SK-N-SH (cell line): ENCODE measurements around the gene ERN1. TPM values are rescaled to one million over a fixed set of nuclear protein-coding genes. Genes with fewer than 3 reads are reported as not detected.

Experiments
- CTCF ChIA-PET: fragments of 300-600, 350-600 bp; formaldehyde crosslinking; extraction: SDS; loops from one replicate; lab custom pipeline; 2021; lab: Yijun Ruan, JAX
- POLR2A ChIA-PET: fragments of 350-600 bp; sonication (Branson Sonifier 250); formaldehyde crosslinking; extraction: SDS; loops from one replicate; lab custom pipeline; 2020; ENCODE audit warnings: antibody characterized with exemption, inconsistent platforms; lab: Yijun Ruan, JAX
- DNase-seq: peaks from one replicate; pipeline ENCODE4 v3.0.0; 2012
- H2AFZ ChIP-seq: fragments of 200-600 bp; sonication (generic); 2 replicates; pipeline ENCODE4 v1.8.1; 2016; ENCODE audit warnings: antibody characterized with exemption, mild to moderate bottlenecking, low read depth
- H3F3A ChIP-seq: fragments of 200-600 bp; sonication (generic); replicated peaks from 2 replicates; pipeline ENCODE3; 2016; ENCODE audit warnings: antibody characterized with exemption, mild to moderate bottlenecking; ENCODE audit not compliant: insufficient read depth
- H3K27ac ChIP-seq, 2 experiments: fragments of 200-500 bp in 1 of 2; fragments of 200-600 bp in 1 of 2; sonication (Bioruptor generic) in 1 of 2; sonication (generic), shearing (Covaris generic) in 1 of 2; 2 replicates each; pipeline versions ENCODE4 v1.5.1 to v1.6.1; 2014 to 2016; ENCODE audit warnings: low read depth in 2 of 2, inconsistent platforms in 1 of 2, low read length in 1 of 2, mild to moderate bottlenecking in 1 of 2, mixed read lengths in 1 of 2
- H3K27me3 ChIP-seq: fragments of 200-600 bp; sonication (generic), shearing (Covaris generic); 2 replicates; pipeline ENCODE4 v1.6.1; 2016; ENCODE audit warnings: mixed run types; ENCODE audit not compliant: insufficient read depth
- H3K36me3 ChIP-seq, 2 experiments: fragments of 200-500 bp in 1 of 2; fragments of 200-600 bp in 1 of 2; sonication (Bioruptor generic) in 1 of 2; sonication (generic) in 1 of 2; replicated peaks in 1 of 2; 2 replicates each; pipeline versions ENCODE3 to v1.5.1; 2014 to 2016; ENCODE audit warnings: low read length in 1 of 2, mild to moderate bottlenecking in 1 of 2; ENCODE audit not compliant: insufficient read depth in 2 of 2, control insufficient read depth in 1 of 2
- H3K4me1 ChIP-seq, 2 experiments: fragments of 200-500 bp in 1 of 2; fragments of 200-600 bp in 1 of 2; sonication (Bioruptor generic) in 1 of 2; sonication (generic), shearing (Covaris generic) in 1 of 2; 2 replicates each; pipeline versions ENCODE4 v1.5.1 to v1.6.1; 2014 to 2016; ENCODE audit warnings: low read depth in 1 of 2, low read length in 1 of 2, mixed run types in 1 of 2; ENCODE audit not compliant: insufficient read depth in 2 of 2, control insufficient read depth in 1 of 2
- H3K4me2 ChIP-seq: fragments of 200-600 bp; sonication (generic), shearing (Covaris generic); 2 replicates; pipeline ENCODE4 v1.6.1; 2017; ENCODE audit warnings: mixed run types
- H3K4me3 ChIP-seq, 2 experiments: fragments of 200-500 bp in 1 of 2; fragments of 200-600 bp in 1 of 2; sonication (Bioruptor generic) in 1 of 2; sonication (generic), shearing (Covaris generic) in 1 of 2; 2 replicates each; pipeline versions ENCODE4 v1.5.1 to v1.8.1; 2014 to 2016; ENCODE audit warnings: low read depth in 2 of 2, inconsistent platforms in 1 of 2, low read length in 1 of 2, mild to moderate bottlenecking in 1 of 2, mixed read lengths in 1 of 2, moderate library complexity in 1 of 2
- H3K79me2 ChIP-seq: fragments of 200-600 bp; sonication (generic); 2 replicates; pipeline ENCODE4 v1.8.1; 2017; ENCODE audit warnings: mild to moderate bottlenecking; ENCODE audit not compliant: insufficient read depth
- H3K9ac ChIP-seq: fragments of 200-600 bp; sonication (generic); 2 replicates; pipeline ENCODE4 v1.6.1; 2017; ENCODE audit warnings: mixed run types
- H3K9me2 ChIP-seq: fragments of 200-600 bp; sonication (generic); 2 replicates; pipeline ENCODE4 v1.6.1; 2017; ENCODE audit warnings: mixed run types
- H3K9me3 ChIP-seq: fragments of 200-600 bp; sonication (generic); 2 replicates; pipeline ENCODE4 v1.6.1; 2017; ENCODE audit warnings: mixed run types, mild to moderate bottlenecking, moderate library complexity
- H4K20me1 ChIP-seq: fragments of 200-600 bp; sonication (generic); 2 replicates; pipeline ENCODE4 v1.6.1; 2017; ENCODE audit warnings: mild to moderate bottlenecking, mixed run types; ENCODE audit not compliant: insufficient read depth
- CHD2 ChIP-seq: fragments of 150-350 bp; IDR thresholded peaks from 2 replicates; pipeline ENCODE4 v1.6.1; 2018; ENCODE audit warnings: low read length; ENCODE audit not compliant: partially characterized antibody
- EP300 ChIP-seq, 2 experiments: IDR thresholded peaks; 2 replicates each; pipeline versions ENCODE4 v1.4.0 to v1.6.1; 2012; ENCODE audit warnings: borderline replicate concordance in 1 of 2, low read depth in 1 of 2, low read length in 1 of 2
- JUND ChIP-seq: IDR thresholded peaks from 2 replicates; pipeline ENCODE4 v1.4.0; 2012
- MXI1 ChIP-seq: IDR thresholded peaks from 2 replicates; pipeline ENCODE4 v1.6.1; 2012; ENCODE audit warnings: mild to moderate bottlenecking, low read depth, low read length, improper control_type of control experiment
- NRF1 ChIP-seq: IDR thresholded peaks from 2 replicates; pipeline ENCODE4 v1.6.1; 2012; ENCODE audit warnings: low read depth, mild to moderate bottlenecking, low read length
- SMC3 ChIP-seq: IDR thresholded peaks from 2 replicates; pipeline ENCODE4 v1.6.1; 2012; ENCODE audit warnings: low read depth, low read length, improper control_type of control experiment
- TCF12 ChIP-seq: IDR thresholded peaks from 2 replicates; pipeline ENCODE4 v1.4.0; 2012
- YY1 ChIP-seq: IDR thresholded peaks from 2 replicates; pipeline ENCODE4 v1.4.0; 2012; ENCODE audit warnings: low read depth, mild to moderate bottlenecking
- WGBS: methylation state at CpG from one replicate; pipeline ENCODE4 v1.1.6; 2017; ENCODE audit warnings: low lambda C conversion rate; 5-methylcytosine and 5-hydroxymethylcytosine counted together
- polyA plus RNA-seq, 3 experiments: library from polyadenylated mRNA; depleted of rRNA; stranded (reverse); fragments of >200 nt; gene quantifications; 2 replicates each; pipeline ENCODE4 v1.2.3, GENCODE V29; 2012
- TF ChIP-seq, protein P1 (sequence below): fragments of 150-350 bp; IDR thresholded peaks from 2 replicates; pipeline ENCODE4 v1.6.1; 2016; ENCODE audit warnings: mild to moderate bottlenecking, low read depth, low read length
- TF ChIP-seq, protein P2 (sequence below): IDR thresholded peaks from 2 replicates; pipeline ENCODE4 v1.6.1; 2012; ENCODE audit warnings: mild to moderate bottlenecking, low read depth, low read length, moderate library complexity
- TF ChIP-seq, protein P3 (sequence below): IDR thresholded peaks from 2 replicates; pipeline ENCODE4 v1.4.0; 2012; ENCODE audit warnings: low read depth, borderline replicate concordance
- TF ChIP-seq, protein P4 (sequence below): fragments of 150-350 bp; IDR thresholded peaks from 2 replicates; pipeline ENCODE4 v1.6.1; 2017; ENCODE audit warnings: antibody characterized with exemption, low read length, low read depth, borderline replicate concordance

ERN1 gene
- polyA plus RNA-seq, 1 of the 3 experiments (the other 2 are of a cell fraction), result 7.3 TPM

DNA sequence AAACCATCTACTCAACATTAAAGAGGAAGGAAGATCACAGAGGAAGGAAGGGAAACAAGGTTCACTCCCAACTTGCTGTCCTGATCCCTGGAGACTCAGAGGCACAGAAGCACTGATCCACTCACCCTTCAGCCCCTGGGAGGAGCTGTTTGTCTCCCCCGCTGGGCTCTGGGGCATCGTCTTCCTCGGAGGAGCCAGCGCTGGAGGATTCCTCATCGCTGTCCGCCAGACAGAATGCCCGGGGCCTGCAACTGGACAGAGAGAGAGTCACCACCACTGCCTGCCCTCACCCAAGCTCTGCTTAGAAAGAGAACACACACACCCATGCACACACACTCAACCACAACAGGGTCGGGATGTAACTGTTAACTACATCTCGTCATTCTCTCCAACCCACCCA lies 24.8 kb upstream of the ERN1 start:
- no peaks in the 10 kb centered on the region for H3K79me2 ChIP-seq
- no peak overlapping the region; a peak in 1 of 4 replicates for H3K27ac ChIP-seq
- H3K27me3 ChIP-seq, result no peaks in the 10 kb centered on the region
- TF ChIP-seq, protein P1, sequence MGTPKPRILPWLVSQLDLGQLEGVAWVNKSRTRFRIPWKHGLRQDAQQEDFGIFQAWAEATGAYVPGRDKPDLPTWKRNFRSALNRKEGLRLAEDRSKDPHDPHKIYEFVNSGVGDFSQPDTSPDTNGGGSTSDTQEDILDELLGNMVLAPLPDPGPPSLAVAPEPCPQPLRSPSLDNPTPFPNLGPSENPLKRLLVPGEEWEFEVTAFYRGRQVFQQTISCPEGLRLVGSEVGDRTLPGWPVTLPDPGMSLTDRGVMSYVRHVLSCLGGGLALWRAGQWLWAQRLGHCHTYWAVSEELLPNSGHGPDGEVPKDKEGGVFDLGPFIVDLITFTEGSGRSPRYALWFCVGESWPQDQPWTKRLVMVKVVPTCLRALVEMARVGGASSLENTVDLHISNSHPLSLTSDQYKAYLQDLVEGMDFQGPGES, result no peak
- TF ChIP-seq CHD2, result no peak
- TF ChIP-seq, protein P2, sequence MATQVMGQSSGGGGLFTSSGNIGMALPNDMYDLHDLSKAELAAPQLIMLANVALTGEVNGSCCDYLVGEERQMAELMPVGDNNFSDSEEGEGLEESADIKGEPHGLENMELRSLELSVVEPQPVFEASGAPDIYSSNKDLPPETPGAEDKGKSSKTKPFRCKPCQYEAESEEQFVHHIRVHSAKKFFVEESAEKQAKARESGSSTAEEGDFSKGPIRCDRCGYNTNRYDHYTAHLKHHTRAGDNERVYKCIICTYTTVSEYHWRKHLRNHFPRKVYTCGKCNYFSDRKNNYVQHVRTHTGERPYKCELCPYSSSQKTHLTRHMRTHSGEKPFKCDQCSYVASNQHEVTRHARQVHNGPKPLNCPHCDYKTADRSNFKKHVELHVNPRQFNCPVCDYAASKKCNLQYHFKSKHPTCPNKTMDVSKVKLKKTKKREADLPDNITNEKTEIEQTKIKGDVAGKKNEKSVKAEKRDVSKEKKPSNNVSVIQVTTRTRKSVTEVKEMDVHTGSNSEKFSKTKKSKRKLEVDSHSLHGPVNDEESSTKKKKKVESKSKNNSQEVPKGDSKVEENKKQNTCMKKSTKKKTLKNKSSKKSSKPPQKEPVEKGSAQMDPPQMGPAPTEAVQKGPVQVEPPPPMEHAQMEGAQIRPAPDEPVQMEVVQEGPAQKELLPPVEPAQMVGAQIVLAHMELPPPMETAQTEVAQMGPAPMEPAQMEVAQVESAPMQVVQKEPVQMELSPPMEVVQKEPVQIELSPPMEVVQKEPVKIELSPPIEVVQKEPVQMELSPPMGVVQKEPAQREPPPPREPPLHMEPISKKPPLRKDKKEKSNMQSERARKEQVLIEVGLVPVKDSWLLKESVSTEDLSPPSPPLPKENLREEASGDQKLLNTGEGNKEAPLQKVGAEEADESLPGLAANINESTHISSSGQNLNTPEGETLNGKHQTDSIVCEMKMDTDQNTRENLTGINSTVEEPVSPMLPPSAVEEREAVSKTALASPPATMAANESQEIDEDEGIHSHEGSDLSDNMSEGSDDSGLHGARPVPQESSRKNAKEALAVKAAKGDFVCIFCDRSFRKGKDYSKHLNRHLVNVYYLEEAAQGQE, result no peak
- TF ChIP-seq SMC3, result no peak
- TF ChIP-seq MXI1, result no peak
- TF ChIP-seq, protein P3, sequence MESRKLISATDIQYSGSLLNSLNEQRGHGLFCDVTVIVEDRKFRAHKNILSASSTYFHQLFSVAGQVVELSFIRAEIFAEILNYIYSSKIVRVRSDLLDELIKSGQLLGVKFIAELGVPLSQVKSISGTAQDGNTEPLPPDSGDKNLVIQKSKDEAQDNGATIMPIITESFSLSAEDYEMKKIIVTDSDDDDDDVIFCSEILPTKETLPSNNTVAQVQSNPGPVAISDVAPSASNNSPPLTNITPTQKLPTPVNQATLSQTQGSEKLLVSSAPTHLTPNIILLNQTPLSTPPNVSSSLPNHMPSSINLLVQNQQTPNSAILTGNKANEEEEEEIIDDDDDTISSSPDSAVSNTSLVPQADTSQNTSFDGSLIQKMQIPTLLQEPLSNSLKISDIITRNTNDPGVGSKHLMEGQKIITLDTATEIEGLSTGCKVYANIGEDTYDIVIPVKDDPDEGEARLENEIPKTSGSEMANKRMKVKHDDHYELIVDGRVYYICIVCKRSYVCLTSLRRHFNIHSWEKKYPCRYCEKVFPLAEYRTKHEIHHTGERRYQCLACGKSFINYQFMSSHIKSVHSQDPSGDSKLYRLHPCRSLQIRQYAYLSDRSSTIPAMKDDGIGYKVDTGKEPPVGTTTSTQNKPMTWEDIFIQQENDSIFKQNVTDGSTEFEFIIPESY, result no peak
- TF ChIP-seq JUND, result no peak
- TF ChIP-seq YY1, result no peak
- TF ChIP-seq, protein P4, sequence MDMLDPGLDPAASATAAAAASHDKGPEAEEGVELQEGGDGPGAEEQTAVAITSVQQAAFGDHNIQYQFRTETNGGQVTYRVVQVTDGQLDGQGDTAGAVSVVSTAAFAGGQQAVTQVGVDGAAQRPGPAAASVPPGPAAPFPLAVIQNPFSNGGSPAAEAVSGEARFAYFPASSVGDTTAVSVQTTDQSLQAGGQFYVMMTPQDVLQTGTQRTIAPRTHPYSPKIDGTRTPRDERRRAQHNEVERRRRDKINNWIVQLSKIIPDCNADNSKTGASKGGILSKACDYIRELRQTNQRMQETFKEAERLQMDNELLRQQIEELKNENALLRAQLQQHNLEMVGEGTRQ, result no peak
- TF ChIP-seq EP300 (IDR thresholded peaks at IDR 0.05; ENCODE audit: borderline replicate concordance in 1 of 2, low read depth in 1 of 2, low read length in 1 of 2), result no peak
- no peak for TF ChIP-seq TCF12
- TF ChIP-seq NRF1, result no peak
- no peaks in the 10 kb centered on the region for H4K20me1 ChIP-seq
- ChIA-PET POLR2A (interaction anchor here (2.7 kb wide), 1 partner anchor 9 kb away, joined by 9 read pairs; no protein-coding TSS in a partner anchor), CTCF (interaction anchor here (1.0 to 2.4 kb wide), 9 partner anchors 12 to 137 kb away, joined by 3 to 8 read pairs (median 3); no protein-coding TSS in a partner anchor)
- WGBS, result 91% methylated on average over 8 of the region's 9 CpGs
- H2AFZ ChIP-seq, result no peak overlapping the region
- H3K4me2 ChIP-seq, result no peak overlapping the region
- no peaks in the 10 kb centered on the region for H3K9me3 ChIP-seq
- peaks cover 0 to 49% of the 10 kb centered on the region in 2 experiments; a peak in 2 of 4 replicates for H3K4me1 ChIP-seq
- H3K36me3 ChIP-seq, result peaks cover 21 to 89% of the 10 kb centered on the region in 2 experiments
- peaks cover 13% of the 10 kb centered on the region for H3F3A ChIP-seq
- H3K9me2 ChIP-seq, result no peaks in the 10 kb centered on the region
- H3K9ac ChIP-seq, result no peak overlapping the region
- DNase-seq, result no peak
- no peak overlapping the region for H3K4me3 ChIP-seq
